ENCODE results near the gene SLMAP. TPM values are rescaled to one million over a fixed set of nuclear protein-coding genes. Genes with fewer than 3 reads are reported as not detected.
"Not testable (repeated sequence)": the region's sequence is repeated elsewhere in the genome, so short reads cannot be mapped to it uniquely, and the experiment has no call there.

SLMAP gene
- polyA plus RNA-seq, 4 donors: 24.7 to 39.8 (median 32.7) TPM

DNA sequence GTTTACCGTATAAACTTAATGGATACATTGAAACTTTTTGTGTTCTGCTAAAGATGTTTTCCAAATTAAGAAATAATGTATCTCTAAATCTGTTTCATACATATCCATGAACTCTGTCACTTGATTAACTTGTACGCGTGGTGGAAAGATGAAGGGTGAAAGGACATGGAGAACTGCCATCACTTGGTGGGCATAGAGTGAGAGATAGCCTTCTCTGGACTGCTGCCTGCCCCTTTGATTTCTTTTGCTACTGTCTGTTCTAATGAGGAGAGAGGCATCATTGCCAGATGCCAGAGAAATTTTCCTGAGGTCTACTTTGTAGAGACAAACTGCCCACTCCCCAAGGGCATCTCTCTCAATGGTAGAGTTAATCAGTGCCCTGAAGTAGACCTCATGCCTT lies 120.5 kb downstream of the SLMAP start:
- H3K4me3 ChIP-seq (ENCODE audit: low read depth in 1 of 3, low read length in 3 of 3): no peak overlapping the region
- no peaks in the 10 kb centered on the region for H3K9me3 ChIP-seq (ENCODE audit: control insufficient read depth in 2 of 2, insufficient read depth in 1 of 2, low read depth in 1 of 2, low read length in 1 of 2)
- DNase-seq (no peak), FAIRE-seq (no peak)
- no peaks in the 10 kb centered on the region for H3K27me3 ChIP-seq (ENCODE audit: control insufficient read depth in 3 of 3, insufficient read depth in 3 of 3, low read length in 3 of 3)
- WGBS, 3 donors: 75 to 98% (median 97%) methylated on average over 3 of the region's 3 CpGs
- peak overlapping the region in 2 of 3 donors; percentile 17 to 74 for H3K27ac ChIP-seq (ENCODE audit: low read depth in 1 of 3, low read length in 2 of 3)
- peaks cover 0 to 31% (median 0%) of the 10 kb centered on the region in 3 donors for H3K36me3 ChIP-seq (ENCODE audit: control insufficient read depth in 3 of 3, insufficient read depth in 2 of 3, low read depth in 1 of 3, low read length in 3 of 3)
- no peaks in the 10 kb centered on the region for H3K4me1 ChIP-seq (ENCODE audit: control insufficient read depth in 3 of 3, insufficient read depth in 2 of 3, low read depth in 1 of 3, low read length in 2 of 3)

DNA sequence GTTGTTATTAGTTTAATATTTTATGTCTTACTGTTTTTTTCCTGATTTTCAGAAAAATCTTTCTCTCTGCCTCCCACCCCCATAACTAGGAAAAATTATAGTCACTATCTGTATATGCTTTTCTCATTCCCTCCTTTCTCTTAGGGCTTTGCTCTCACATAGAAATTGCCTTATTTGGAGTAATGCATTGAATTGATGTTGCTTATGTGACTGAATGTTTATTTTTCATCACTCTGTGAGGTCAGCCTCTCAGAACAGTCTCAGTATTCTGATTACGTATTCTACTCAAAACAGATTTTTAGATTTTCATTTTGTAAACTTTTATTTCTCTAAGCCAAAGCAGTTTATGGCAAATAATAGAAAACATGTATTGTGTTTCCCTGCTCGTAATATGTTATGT lies 121.0 kb downstream of the SLMAP start:
- Histone ChIP-seq H3K36me3 (ENCODE audit: control insufficient read depth in 3 of 3, insufficient read depth in 2 of 3, low read depth in 1 of 3, low read length in 3 of 3) (peaks cover 0 to 30% (median 0%) of the 10 kb centered on the region in 3 donors), H3K27me3 (ENCODE audit: control insufficient read depth in 3 of 3, insufficient read depth in 3 of 3, low read length in 3 of 3) (no peaks in the 10 kb centered on the region), H3K27ac (ENCODE audit: low read depth in 1 of 3, low read length in 2 of 3) (peak overlapping the region in 1 of 3 donors; percentile 17), H3K9me3 (ENCODE audit: control insufficient read depth in 2 of 2, insufficient read depth in 1 of 2, low read depth in 1 of 2, low read length in 1 of 2) (no peaks in the 10 kb centered on the region), H3K4me1 (ENCODE audit: control insufficient read depth in 3 of 3, insufficient read depth in 2 of 3, low read depth in 1 of 3, low read length in 2 of 3) (no peaks in the 10 kb centered on the region), H3K4me3 (ENCODE audit: low read depth in 1 of 3, low read length in 3 of 3) (no peak overlapping the region)
- FAIRE-seq (no peak), DNase-seq (no peak)
- 81 to 100% (median 91%) methylated on average over 2 of the region's 2 CpGs for WGBS, 3 donors

DNA sequence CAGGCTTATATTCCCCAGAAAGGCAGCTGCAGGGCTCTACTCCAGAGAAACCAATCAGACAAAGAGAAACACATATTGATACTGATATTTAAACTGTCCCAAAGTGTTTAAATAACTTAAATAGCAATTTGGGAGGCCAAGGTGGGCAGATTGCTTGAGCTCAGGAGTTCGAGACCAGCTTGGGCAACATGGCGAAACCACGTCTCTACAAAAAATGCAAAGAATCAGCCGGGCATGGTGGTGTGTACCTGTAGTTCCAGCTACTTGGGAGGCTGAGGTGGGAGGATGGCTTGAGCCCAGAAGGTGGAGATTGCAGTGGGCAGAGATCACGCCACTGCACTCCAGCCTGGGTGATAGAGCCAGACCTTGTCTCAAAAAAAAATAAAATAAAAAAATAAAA lies 128.3 kb downstream of the SLMAP start:
- peaks cover 0 to 34% (median 9%) of the 10 kb centered on the region in 3 donors for H3K36me3 ChIP-seq (ENCODE audit: control insufficient read depth in 3 of 3, insufficient read depth in 2 of 3, low read depth in 1 of 3, low read length in 3 of 3)
- H3K27ac ChIP-seq (ENCODE audit: low read depth in 1 of 3, low read length in 2 of 3); DNase-seq; H3K27me3 ChIP-seq (ENCODE audit: control insufficient read depth in 3 of 3, insufficient read depth in 3 of 3, low read length in 3 of 3); H3K4me1 ChIP-seq (ENCODE audit: control insufficient read depth in 3 of 3, insufficient read depth in 2 of 3, low read depth in 1 of 3, low read length in 2 of 3); FAIRE-seq; H3K4me3 ChIP-seq (ENCODE audit: low read depth in 1 of 3, low read length in 3 of 3); H3K9me3 ChIP-seq (ENCODE audit: control insufficient read depth in 2 of 2, insufficient read depth in 1 of 2, low read depth in 1 of 2, low read length in 1 of 2): not testable (repeated sequence)
- WGBS, 3 donors: 94 to 97% (median 97%) methylated on average over 5 of the region's 5 CpGs

DNA sequence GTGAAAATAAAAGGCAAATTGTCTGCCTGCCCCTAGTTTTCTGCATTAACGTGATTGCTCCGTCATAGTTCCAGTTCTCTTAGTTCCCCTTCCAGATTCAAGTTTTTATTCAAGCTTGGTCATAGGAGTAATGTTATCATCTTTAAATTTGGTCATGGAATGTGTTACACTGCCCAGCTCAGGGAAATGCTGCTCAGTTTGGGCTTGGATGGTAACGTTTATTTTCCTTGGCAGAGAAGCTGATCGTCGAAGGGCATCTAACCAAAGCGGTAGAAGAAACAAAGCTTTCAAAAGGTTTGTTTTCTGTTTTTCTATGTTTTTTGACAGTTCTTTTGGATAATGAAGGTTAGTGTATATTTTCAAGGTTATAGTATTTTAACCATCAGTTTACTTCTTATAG lies 133.7 kb downstream of the SLMAP start:
- WGBS, 3 donors: 84 to 97% (median 95%) methylated on average over 6 of the region's 6 CpGs
- Histone ChIP-seq H3K9me3 (ENCODE audit: control insufficient read depth in 2 of 2, insufficient read depth in 1 of 2, low read depth in 1 of 2, low read length in 1 of 2) (no peaks in the 10 kb centered on the region), H3K4me1 (ENCODE audit: control insufficient read depth in 3 of 3, insufficient read depth in 2 of 3, low read depth in 1 of 3, low read length in 2 of 3) (no peaks in the 10 kb centered on the region), H3K36me3 (ENCODE audit: control insufficient read depth in 3 of 3, insufficient read depth in 2 of 3, low read depth in 1 of 3, low read length in 3 of 3) (peaks cover 0 to 20% (median 7%) of the 10 kb centered on the region in 3 donors), H3K27ac (ENCODE audit: low read depth in 1 of 3, low read length in 2 of 3) (peak overlapping the region in 1 of 3 donors; percentile 47), H3K4me3 (ENCODE audit: low read depth in 1 of 3, low read length in 3 of 3) (no peak overlapping the region), H3K27me3 (ENCODE audit: control insufficient read depth in 3 of 3, insufficient read depth in 3 of 3, low read length in 3 of 3) (no peaks in the 10 kb centered on the region)
- no peak for DNase-seq
- no peak for FAIRE-seq

DNA sequence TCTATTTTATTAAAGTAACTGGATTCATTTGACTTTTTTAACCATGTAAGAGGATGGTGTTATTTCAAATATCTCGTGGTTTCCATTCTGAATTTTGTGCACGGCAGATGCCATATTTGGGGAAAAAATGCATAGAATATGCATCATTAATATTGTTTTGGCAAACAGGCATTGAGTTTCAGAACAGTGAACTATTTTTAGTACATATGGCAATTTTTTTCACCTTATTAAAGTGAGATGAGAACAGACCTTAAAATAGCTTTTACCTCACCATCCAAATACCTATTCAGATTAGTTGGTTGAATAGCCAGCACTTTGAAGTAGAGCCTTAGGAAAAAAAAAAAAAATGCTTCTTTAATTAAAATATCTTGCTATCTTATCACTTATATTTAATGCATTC lies 134.8 kb downstream of the SLMAP start:
- Histone ChIP-seq H3K4me3 (ENCODE audit: low read depth in 1 of 3, low read length in 3 of 3) (no peak overlapping the region), H3K9me3 (ENCODE audit: control insufficient read depth in 2 of 2, insufficient read depth in 1 of 2, low read depth in 1 of 2, low read length in 1 of 2) (no peaks in the 10 kb centered on the region), H3K27me3 (ENCODE audit: control insufficient read depth in 3 of 3, insufficient read depth in 3 of 3, low read length in 3 of 3) (no peaks in the 10 kb centered on the region), H3K36me3 (ENCODE audit: control insufficient read depth in 3 of 3, insufficient read depth in 2 of 3, low read depth in 1 of 3, low read length in 3 of 3) (peaks cover 0 to 16% (median 6%) of the 10 kb centered on the region in 3 donors), H3K4me1 (ENCODE audit: control insufficient read depth in 3 of 3, insufficient read depth in 2 of 3, low read depth in 1 of 3, low read length in 2 of 3) (no peaks in the 10 kb centered on the region), H3K27ac (ENCODE audit: low read depth in 1 of 3, low read length in 2 of 3) (peak overlapping the region in 1 of 3 donors; percentile 50)
- no peak for FAIRE-seq
- no peak for DNase-seq
- 79 to 95% (median 82%) methylated on average over 2 of the region's 2 CpGs for WGBS, 3 donors

DNA sequence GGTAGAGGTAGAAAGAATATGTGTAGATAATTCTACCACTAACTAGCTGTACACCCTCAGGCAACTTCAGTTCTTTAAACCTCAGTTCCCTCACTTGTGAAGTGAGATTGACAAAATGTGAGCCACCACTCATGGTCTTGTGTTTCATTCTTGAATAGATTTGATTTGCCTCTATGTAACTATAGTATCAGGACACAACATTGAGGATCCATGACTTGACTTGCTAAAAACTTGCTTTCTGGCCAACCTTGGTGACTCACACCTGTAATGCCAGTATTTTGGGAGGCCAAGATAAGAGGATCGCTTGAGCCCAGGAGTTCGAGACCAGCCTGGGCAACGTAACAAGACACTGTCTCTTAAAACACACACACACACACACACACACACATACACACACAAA lies 136.3 kb downstream of the SLMAP start:
- peaks cover 0 to 15% (median 4%) of the 10 kb centered on the region in 3 donors for H3K36me3 ChIP-seq (ENCODE audit: control insufficient read depth in 3 of 3, insufficient read depth in 2 of 3, low read depth in 1 of 3, low read length in 3 of 3)
- 96 to 97% (median 97%) methylated on average over 3 of the region's 3 CpGs for WGBS, 3 donors
- no peak for DNase-seq
- no peaks in the 10 kb centered on the region for H3K9me3 ChIP-seq (ENCODE audit: control insufficient read depth in 2 of 2, insufficient read depth in 1 of 2, low read depth in 1 of 2, low read length in 1 of 2)
- FAIRE-seq: no peak
- no peaks in the 10 kb centered on the region for H3K27me3 ChIP-seq (ENCODE audit: control insufficient read depth in 3 of 3, insufficient read depth in 3 of 3, low read length in 3 of 3)
- peak overlapping the region in 1 of 3 donors; percentile 44 for H3K27ac ChIP-seq (ENCODE audit: low read depth in 1 of 3, low read length in 2 of 3)
- no peaks in the 10 kb centered on the region for H3K4me1 ChIP-seq (ENCODE audit: control insufficient read depth in 3 of 3, insufficient read depth in 2 of 3, low read depth in 1 of 3, low read length in 2 of 3)
- no peak overlapping the region for H3K4me3 ChIP-seq (ENCODE audit: low read depth in 1 of 3, low read length in 3 of 3)

DNA sequence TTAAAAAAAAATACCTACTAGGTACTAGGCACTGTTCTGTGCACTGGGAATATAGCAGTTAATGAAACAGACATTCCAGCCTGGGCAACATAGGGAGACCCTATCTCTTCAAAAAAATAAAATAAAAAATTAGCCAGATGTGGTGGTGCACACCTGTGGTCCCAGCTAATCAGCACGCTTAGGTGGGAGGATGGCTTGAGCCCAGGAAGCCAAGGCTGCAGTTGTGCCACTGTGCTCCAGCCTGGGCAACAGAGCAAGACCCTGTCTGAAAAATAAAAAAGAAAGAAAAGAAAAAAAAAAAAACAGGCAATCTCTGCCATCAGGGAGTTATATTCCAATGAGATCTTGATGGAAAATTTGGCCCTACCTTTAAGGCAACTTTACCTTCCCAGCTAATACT lies 137.0 kb downstream of the SLMAP start:
- no peak for FAIRE-seq
- peak overlapping the region in 1 of 3 donors; percentile 44 for H3K27ac ChIP-seq (ENCODE audit: low read depth in 1 of 3, low read length in 2 of 3)

DNA sequence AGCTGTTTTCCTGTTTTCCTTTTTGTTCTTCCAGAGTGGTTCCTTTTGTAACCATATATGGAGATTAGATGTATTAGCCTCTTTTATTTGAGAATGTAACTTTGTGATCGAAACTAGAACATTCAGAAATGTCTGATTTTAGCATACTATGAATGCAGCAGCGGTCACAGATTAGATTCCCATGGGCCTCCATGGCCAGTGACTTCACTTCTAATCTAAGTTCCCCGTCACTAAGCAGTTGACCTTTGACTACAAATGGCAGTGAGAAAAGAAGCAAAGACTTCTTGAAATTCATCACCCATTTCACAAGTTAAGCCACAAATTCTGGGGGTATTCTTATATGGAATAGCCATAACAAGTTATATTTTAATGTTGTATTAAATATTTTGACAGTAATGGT lies 137.6 kb downstream of the SLMAP start:
- WGBS, 3 donors: 82 to 91% (median 86%) methylated on average over 3 of the region's 3 CpGs
- Histone ChIP-seq H3K9me3 (ENCODE audit: control insufficient read depth in 2 of 2, insufficient read depth in 1 of 2, low read depth in 1 of 2, low read length in 1 of 2) (no peaks in the 10 kb centered on the region), H3K4me1 (ENCODE audit: control insufficient read depth in 3 of 3, insufficient read depth in 2 of 3, low read depth in 1 of 3, low read length in 2 of 3) (no peaks in the 10 kb centered on the region), H3K4me3 (ENCODE audit: low read depth in 1 of 3, low read length in 3 of 3) (no peak overlapping the region), H3K27me3 (ENCODE audit: control insufficient read depth in 3 of 3, insufficient read depth in 3 of 3, low read length in 3 of 3) (no peaks in the 10 kb centered on the region), H3K27ac (ENCODE audit: low read depth in 1 of 3, low read length in 2 of 3) (no peak overlapping the region), H3K36me3 (ENCODE audit: control insufficient read depth in 3 of 3, insufficient read depth in 2 of 3, low read depth in 1 of 3, low read length in 3 of 3) (peaks cover 0 to 15% (median 2%) of the 10 kb centered on the region in 3 donors)
- DNase-seq (peak; percentile 6 to 20), FAIRE-seq (no peak)

More for the DNA sequence above, 137.0 kb downstream of the SLMAP start:
- Histone ChIP-seq H3K4me1 (ENCODE audit: control insufficient read depth in 3 of 3, insufficient read depth in 2 of 3, low read depth in 1 of 3, low read length in 2 of 3) (no peaks in the 10 kb centered on the region), H3K4me3 (ENCODE audit: low read depth in 1 of 3, low read length in 3 of 3) (no peak overlapping the region), H3K27me3 (ENCODE audit: control insufficient read depth in 3 of 3, insufficient read depth in 3 of 3, low read length in 3 of 3) (no peaks in the 10 kb centered on the region), H3K36me3 (ENCODE audit: control insufficient read depth in 3 of 3, insufficient read depth in 2 of 3, low read depth in 1 of 3, low read length in 3 of 3) (peaks cover 0 to 15% (median 2%) of the 10 kb centered on the region in 3 donors), H3K9me3 (ENCODE audit: control insufficient read depth in 2 of 2, insufficient read depth in 1 of 2, low read depth in 1 of 2, low read length in 1 of 2) (no peaks in the 10 kb centered on the region)
- 93 to 100% (median 100%) methylated on average over 1 of the region's 1 CpG for WGBS, 3 donors
- no peak for DNase-seq

DNA sequence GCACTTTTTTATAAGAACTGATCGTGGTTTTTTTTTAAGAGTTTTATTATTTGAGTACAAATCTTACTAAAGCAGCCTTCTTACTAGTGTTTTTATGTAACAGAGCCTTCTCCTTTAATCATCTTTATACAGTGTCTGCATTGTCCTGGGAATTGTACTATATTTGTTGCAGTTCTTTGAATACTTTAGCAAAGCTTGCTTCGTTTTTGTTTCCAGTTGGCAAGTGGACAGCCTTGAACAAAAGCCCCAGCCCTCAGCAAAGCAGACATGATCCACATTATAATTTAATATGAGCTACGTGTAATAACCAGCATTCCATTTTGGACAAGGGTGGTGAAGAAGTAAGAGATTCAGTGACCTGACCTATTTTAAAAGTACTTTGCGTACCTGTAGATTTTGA lies 139.9 kb downstream of the SLMAP start:
- DNase-seq (no peak), FAIRE-seq (no peak)
- no peaks in the 10 kb centered on the region for H3K27me3 ChIP-seq (ENCODE audit: control insufficient read depth in 3 of 3, insufficient read depth in 3 of 3, low read length in 3 of 3)
- H3K9me3 ChIP-seq (ENCODE audit: control insufficient read depth in 2 of 2, insufficient read depth in 1 of 2, low read depth in 1 of 2, low read length in 1 of 2): no peaks in the 10 kb centered on the region
- WGBS, 3 donors: 76 to 91% (median 86%) methylated on average over 4 of the region's 4 CpGs
- H3K4me3 ChIP-seq (ENCODE audit: low read depth in 1 of 3, low read length in 3 of 3): no peak overlapping the region
- no peaks in the 10 kb centered on the region for H3K4me1 ChIP-seq (ENCODE audit: control insufficient read depth in 3 of 3, insufficient read depth in 2 of 3, low read depth in 1 of 3, low read length in 2 of 3)
- H3K36me3 ChIP-seq (ENCODE audit: control insufficient read depth in 3 of 3, insufficient read depth in 2 of 3, low read depth in 1 of 3, low read length in 3 of 3): peaks cover 2 to 20% (median 3%) of the 10 kb centered on the region in 3 donors
- H3K27ac ChIP-seq (ENCODE audit: low read depth in 1 of 3, low read length in 2 of 3): no peak overlapping the region
